CD8-positive, alpha-beta memory T cell (primary cell): ENCODE results near the gene DNAH14. TPM values are rescaled to one million over a fixed set of nuclear protein-coding genes. Genes with fewer than 3 reads are reported as not detected.
"Not testable (repeated sequence)": the region's sequence is repeated elsewhere in the genome, so short reads cannot be mapped to it uniquely, and the experiment has no call there.

Source experiments
- CTCF ChIA-PET: fragments of 350-600 bp; sonication (Branson Sonifier 250); formaldehyde crosslinking; loops from one replicate; lab custom pipeline; 2021; ENCODE audit warnings: antibody characterized with exemption; lab: Charles Lee
- POLR2A ChIA-PET: fragments of 350-600 bp; sonication (Branson Sonifier 250); formaldehyde crosslinking; loops from one replicate; lab custom pipeline; 2021; ENCODE audit warnings: antibody characterized with exemption; lab: Charles Lee
- DNase-seq, 5 donors: peaks; one replicate each; pipeline versions ENCODE4 v3.0.0 to v3.0.0-alpha.2; 2020 to 2022; ENCODE audit warnings: mixed read lengths in 1 of 5
- H3K27ac ChIP-seq: one replicate; pipeline ENCODE4 v1.7.0; 2013; ENCODE audit warnings: low read depth, mild to moderate bottlenecking, low read length, moderate library complexity
- H3K27me3 ChIP-seq: 2 replicates; pipeline ENCODE4 v1.7.0; 2013; ENCODE audit warnings: low read length, mild to moderate bottlenecking; ENCODE audit not compliant: insufficient read depth, poor library complexity, severe bottlenecking
- H3K36me3 ChIP-seq: 2 replicates; pipeline ENCODE4 v1.7.0; 2013; ENCODE audit warnings: mild to moderate bottlenecking, low read length, moderate library complexity; ENCODE audit not compliant: insufficient read depth
- H3K4me1 ChIP-seq: 2 replicates; pipeline ENCODE4 v1.7.0; 2013; ENCODE audit warnings: mild to moderate bottlenecking, low read length, moderate library complexity; ENCODE audit not compliant: insufficient read depth
- H3K4me3 ChIP-seq: 2 replicates; pipeline ENCODE4 v1.7.0; 2013; ENCODE audit warnings: mild to moderate bottlenecking, low read length
- H3K9me3 ChIP-seq: 2 replicates; pipeline ENCODE4 v1.7.0; 2013; ENCODE audit warnings: mild to moderate bottlenecking, low read length
- H3K27ac Mint-ChIP-seq, 8 donors: one replicate each; pipeline ENCODE4 v1.8.0; 2020 to 2021; ENCODE audit warnings: mixed read lengths in 8 of 8, mild to moderate bottlenecking in 6 of 8, inconsistent platforms in 3 of 8, moderate library complexity in 3 of 8
- H3K27me3 Mint-ChIP-seq, 2 donors: one replicate each; pipeline ENCODE4 v1.8.0; 2020 to 2021; ENCODE audit warnings: mixed read lengths in 2 of 2, mild to moderate bottlenecking in 1 of 2, moderate library complexity in 1 of 2
- H3K36me3 Mint-ChIP-seq, 3 donors: one replicate each; pipeline ENCODE4 v1.8.0; 2020 to 2021; ENCODE audit warnings: mixed read lengths in 3 of 3, inconsistent platforms in 1 of 3, mild to moderate bottlenecking in 1 of 3
- H3K4me1 Mint-ChIP-seq, 3 donors: one replicate each; pipeline ENCODE4 v1.8.0; 2020 to 2021; ENCODE audit warnings: mixed read lengths in 3 of 3, inconsistent platforms in 1 of 3, mild to moderate bottlenecking in 1 of 3
- H3K4me3 Mint-ChIP-seq, 7 donors: one replicate each; pipeline ENCODE4 v1.8.0; 2020 to 2021; ENCODE audit warnings: mixed read lengths in 7 of 7, mild to moderate bottlenecking in 6 of 7, moderate library complexity in 4 of 7, inconsistent platforms in 2 of 7
- H3K9me3 Mint-ChIP-seq, 5 donors: one replicate each; pipeline ENCODE4 v1.8.0; 2020 to 2022; ENCODE audit warnings: mixed read lengths in 5 of 5, mild to moderate bottlenecking in 3 of 5, moderate library complexity in 2 of 5, inconsistent platforms in 1 of 5
- polyA plus RNA-seq: library from polyadenylated mRNA; unstranded; fragments of 300-500 nt; fragmentation: Illumina TruSeq; gene quantifications from one replicate; pipeline ENCODE4 v1.2.3, GENCODE V29; 2021
- total RNA-seq, 2 experiments: library from RNA; stranded (reverse); gene quantifications; one replicate each; pipeline ENCODE4 v1.2.3, GENCODE V29; 2021

DNAH14 gene
- total and polyA plus RNA-seq, 3 experiments from 2014 or later = 0.26 TPM; not detected in 2

DNA sequence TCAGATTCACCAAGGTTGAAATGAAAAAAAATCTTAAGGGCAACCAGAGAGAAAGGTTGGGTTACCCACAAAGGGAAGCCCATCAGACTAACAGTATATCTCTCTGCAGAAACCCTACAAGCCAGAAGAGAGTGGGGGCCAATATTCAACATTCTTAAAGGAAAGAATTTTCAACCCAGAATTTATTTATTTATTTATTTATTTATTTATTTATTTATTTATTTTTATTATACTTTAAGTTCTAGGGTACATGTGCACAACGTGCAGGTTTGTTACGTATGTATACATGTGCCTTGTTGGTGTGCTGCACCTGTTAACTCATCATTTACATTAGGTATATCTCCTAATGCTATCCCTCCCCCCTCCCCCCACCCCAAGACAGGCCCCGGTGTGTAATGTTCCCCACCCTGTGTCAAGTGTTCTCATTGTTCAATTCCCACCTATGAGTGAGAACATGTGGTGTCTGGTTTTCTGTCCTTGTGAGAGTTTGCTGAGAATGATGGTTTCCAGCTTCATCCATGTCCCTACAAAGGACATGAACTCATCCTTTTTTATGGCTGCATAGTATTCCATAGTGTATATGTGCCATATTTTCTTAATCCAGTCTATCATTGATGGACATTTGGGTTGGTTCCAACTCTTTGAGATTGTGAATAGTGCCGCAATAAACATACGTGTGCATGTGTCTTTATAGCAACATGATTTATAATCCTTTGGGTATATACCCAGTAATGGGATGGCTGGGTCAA is 282.4 kb downstream of the DNAH14 start:
- CTCF ChIA-PET, H3K36me3 Mint-ChIP-seq, H3K27ac Mint-ChIP-seq, H3K27me3 ChIP-seq, H3K4me1 ChIP-seq, H3K36me3 ChIP-seq, DNase-seq, H3K4me3 ChIP-seq, H3K27ac ChIP-seq, H3K4me3 Mint-ChIP-seq, H3K4me1 Mint-ChIP-seq, H3K9me3 ChIP-seq, POLR2A ChIA-PET: not testable (repeated sequence)
- Mint-ChIP-seq H3K27me3 (peaks cover 16 to 39% of the 10 kb centered on the region in 2 donors), H3K9me3 (peaks cover 0 to 20% (median 8%) of the 10 kb centered on the region in 5 donors)

DNA sequence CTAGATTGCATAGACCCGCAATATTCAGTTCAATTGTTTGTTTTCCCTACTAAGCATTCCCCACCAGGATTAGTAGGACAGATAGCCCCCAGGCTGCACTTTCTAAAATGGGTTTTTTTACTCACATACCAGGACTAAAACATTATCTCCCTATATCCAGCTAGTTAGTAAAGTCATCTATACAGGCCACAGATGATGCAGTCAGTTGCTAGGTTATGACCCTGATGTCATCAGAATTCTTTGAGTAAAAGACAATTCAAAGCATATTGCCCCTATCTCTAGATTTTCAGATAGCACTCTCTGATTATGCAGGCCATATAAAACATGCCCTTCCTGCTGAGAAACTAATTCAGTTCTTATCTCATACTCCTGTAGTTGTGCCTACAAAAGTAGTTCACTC is 294.8 kb downstream of the DNAH14 start:
- CTCF ChIA-PET = no interaction called here
- no peaks in the 10 kb centered on the region for H3K4me1 Mint-ChIP-seq
- no peak overlapping the region for H3K27ac Mint-ChIP-seq
- Histone ChIP-seq H3K27ac (no peak overlapping the region), H3K36me3 (no peaks in the 10 kb centered on the region), H3K4me1 (no peaks in the 10 kb centered on the region), H3K27me3 (no peaks in the 10 kb centered on the region), H3K9me3 (no peaks in the 10 kb centered on the region), H3K4me3 (no peak overlapping the region)
- H3K27me3 Mint-ChIP-seq = peaks cover 3 to 12% of the 10 kb centered on the region in 2 donors
- no peak overlapping the region for H3K4me3 Mint-ChIP-seq
- POLR2A ChIA-PET = no interaction called here
- DNase-seq = no peak
- H3K9me3 Mint-ChIP-seq = no peaks in the 10 kb centered on the region
- H3K36me3 Mint-ChIP-seq = no peaks in the 10 kb centered on the region

DNA sequence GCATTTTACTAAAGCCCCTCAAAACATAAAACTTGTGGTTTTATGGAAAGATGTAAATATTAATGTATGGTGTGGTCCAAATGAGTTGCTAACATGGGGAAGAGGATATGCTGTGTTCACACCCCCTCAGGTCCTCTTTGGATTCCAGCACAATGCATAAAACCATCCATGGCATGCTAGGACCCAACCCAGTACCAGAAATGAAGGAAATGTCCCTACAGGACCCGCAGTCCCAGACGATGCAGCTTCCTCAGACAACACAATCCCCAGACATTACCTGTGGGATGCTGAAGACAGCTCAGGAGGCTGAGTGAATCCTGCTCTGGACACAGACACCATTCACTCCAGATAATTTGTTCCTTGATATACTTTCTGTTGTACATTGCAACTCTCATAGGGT is 296.2 kb downstream of the DNAH14 start:
- no peaks in the 10 kb centered on the region for H3K9me3 Mint-ChIP-seq
- Histone ChIP-seq H3K4me1 (no peaks in the 10 kb centered on the region), H3K9me3 (no peaks in the 10 kb centered on the region), H3K27ac (no peak overlapping the region), H3K27me3 (no peaks in the 10 kb centered on the region), H3K4me3 (no peak overlapping the region), H3K36me3 (no peaks in the 10 kb centered on the region)
- no peaks in the 10 kb centered on the region for H3K36me3 Mint-ChIP-seq
- no peak overlapping the region for H3K4me3 Mint-ChIP-seq
- POLR2A ChIA-PET = no interaction called here
- H3K27ac Mint-ChIP-seq = no peak overlapping the region
- CTCF ChIA-PET = no interaction called here
- H3K27me3 Mint-ChIP-seq = peaks cover 0 to 8% of the 10 kb centered on the region in 2 donors
- no peak for DNase-seq
- H3K4me1 Mint-ChIP-seq = no peaks in the 10 kb centered on the region

DNA sequence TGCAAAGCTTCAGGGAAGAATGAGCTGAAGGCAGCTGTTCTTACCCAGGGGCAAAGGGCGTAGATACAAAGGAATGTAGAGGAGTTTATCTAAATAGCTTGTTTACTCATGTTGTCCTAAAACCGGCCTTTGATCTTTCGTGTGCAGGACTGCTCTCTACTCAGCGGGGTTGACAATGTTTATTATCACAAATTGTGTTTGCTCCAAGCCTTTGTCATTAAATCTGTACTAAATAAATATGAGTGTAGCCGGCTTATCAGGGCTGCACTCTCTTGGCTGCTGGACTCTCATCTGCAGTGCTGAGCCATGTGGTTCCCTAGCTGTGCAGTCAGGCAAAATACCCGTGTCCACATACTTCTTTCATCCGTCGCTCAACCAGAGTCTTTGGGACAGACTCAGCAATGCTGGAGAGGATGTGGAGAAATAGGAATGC is 299.4 kb downstream of the DNAH14 start:
- H3K9me3 Mint-ChIP-seq = no peaks in the 10 kb centered on the region
- CTCF ChIA-PET = no interaction called here
- H3K27me3 ChIP-seq = no peaks in the 10 kb centered on the region
- peaks cover 1 to 4% of the 10 kb centered on the region in 2 donors for H3K27me3 Mint-ChIP-seq
- no peak overlapping the region for H3K27ac Mint-ChIP-seq
- DNase-seq = no peak
- no peaks in the 10 kb centered on the region for H3K36me3 Mint-ChIP-seq
- H3K27ac ChIP-seq = no peak overlapping the region
- no peak overlapping the region for H3K4me3 ChIP-seq
- H3K4me3 Mint-ChIP-seq = no peak overlapping the region
- no peaks in the 10 kb centered on the region for H3K4me1 ChIP-seq
- H3K36me3 ChIP-seq = no peaks in the 10 kb centered on the region
- H3K4me1 Mint-ChIP-seq = no peaks in the 10 kb centered on the region
- H3K9me3 ChIP-seq = no peaks in the 10 kb centered on the region
- POLR2A ChIA-PET = no interaction called here

DNA sequence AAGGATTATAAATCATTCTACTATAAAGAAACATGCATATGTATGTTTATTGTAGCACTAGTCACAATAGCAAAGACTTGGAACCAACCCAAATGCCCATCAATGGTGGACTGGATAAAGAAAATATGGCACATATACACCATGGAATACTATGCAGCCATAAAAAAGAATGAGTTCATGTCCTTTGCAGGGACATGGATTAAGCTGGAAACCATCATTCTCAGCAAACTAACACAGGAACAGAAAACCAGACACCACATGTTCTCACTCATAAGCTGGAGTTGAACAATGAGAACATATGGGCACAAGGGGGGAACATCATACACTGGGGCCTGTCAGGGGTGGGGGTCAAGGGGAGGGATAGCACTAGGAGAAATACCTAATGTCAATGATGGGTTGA is 300.0 kb downstream of the DNAH14 start:
- CTCF ChIA-PET, H3K27me3 Mint-ChIP-seq, H3K36me3 ChIP-seq, H3K4me3 ChIP-seq, H3K9me3 Mint-ChIP-seq, DNase-seq, H3K4me3 Mint-ChIP-seq, POLR2A ChIA-PET, H3K27ac ChIP-seq, H3K36me3 Mint-ChIP-seq, H3K9me3 ChIP-seq, H3K27ac Mint-ChIP-seq, H3K27me3 ChIP-seq, H3K4me1 ChIP-seq, H3K4me1 Mint-ChIP-seq: not testable (repeated sequence)

DNA sequence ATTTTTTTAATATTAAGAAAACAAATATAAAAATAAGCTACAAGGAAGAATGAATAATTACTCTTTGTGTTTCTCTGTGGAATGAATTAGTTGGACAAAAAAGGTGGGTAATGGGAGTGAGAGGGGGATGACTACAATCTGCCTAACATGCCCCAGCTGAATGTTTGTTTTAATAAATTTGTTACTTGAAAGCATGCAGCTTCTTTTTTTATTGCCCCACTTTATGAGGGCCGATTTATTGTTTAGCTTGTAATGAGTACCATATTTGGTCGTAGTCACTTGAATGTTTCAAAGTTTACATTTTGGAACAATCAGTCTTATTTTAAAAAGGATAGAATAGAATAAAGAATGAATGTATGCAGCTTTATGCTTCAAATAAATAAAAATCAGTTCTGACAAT is 301.0 kb downstream of the DNAH14 start:
- H3K27me3 Mint-ChIP-seq = peaks cover 3 to 4% of the 10 kb centered on the region in 2 donors
- no peak overlapping the region for H3K27ac ChIP-seq
- no peaks in the 10 kb centered on the region for H3K4me1 Mint-ChIP-seq
- ChIA-PET POLR2A (no interaction called here), CTCF (no interaction called here)
- no peak overlapping the region for H3K27ac Mint-ChIP-seq
- no peaks in the 10 kb centered on the region for H3K9me3 ChIP-seq
- DNase-seq = no peak
- no peak overlapping the region for H3K4me3 Mint-ChIP-seq
- H3K27me3 ChIP-seq = no peaks in the 10 kb centered on the region
- H3K9me3 Mint-ChIP-seq = peaks cover 0 to 4% (median 0%) of the 10 kb centered on the region in 5 donors
- no peak overlapping the region for H3K4me3 ChIP-seq
- H3K36me3 Mint-ChIP-seq = no peaks in the 10 kb centered on the region
- no peaks in the 10 kb centered on the region for H3K36me3 ChIP-seq
- H3K4me1 ChIP-seq = no peaks in the 10 kb centered on the region

DNA sequence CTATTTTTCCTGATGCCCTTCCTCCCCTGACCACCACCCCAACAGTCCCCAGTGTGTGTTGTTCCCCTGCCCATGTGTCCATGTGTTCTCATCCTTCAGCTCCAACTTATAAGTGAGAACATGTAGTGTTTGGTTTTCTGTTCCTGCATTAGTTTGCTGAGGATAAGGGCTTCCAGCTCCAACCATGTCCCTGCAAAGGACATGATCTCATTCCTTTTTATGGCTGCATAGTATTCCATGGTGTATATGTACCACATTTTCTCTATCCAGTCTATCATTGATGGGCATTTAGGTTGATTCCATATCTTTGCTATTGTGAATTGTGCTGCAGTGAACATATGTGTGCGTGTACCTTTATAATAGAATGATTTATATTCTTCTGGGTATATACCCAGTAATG is 303.5 kb downstream of the DNAH14 start:
- H3K36me3 Mint-ChIP-seq, H3K9me3 Mint-ChIP-seq, H3K4me1 ChIP-seq, H3K4me3 Mint-ChIP-seq, POLR2A ChIA-PET, H3K27ac Mint-ChIP-seq, CTCF ChIA-PET, H3K27ac ChIP-seq, H3K9me3 ChIP-seq, DNase-seq, H3K27me3 ChIP-seq, H3K4me1 Mint-ChIP-seq, H3K4me3 ChIP-seq, H3K36me3 ChIP-seq: not testable (repeated sequence)
- peaks cover 3 to 13% of the 10 kb centered on the region in 2 donors for H3K27me3 Mint-ChIP-seq

DNA sequence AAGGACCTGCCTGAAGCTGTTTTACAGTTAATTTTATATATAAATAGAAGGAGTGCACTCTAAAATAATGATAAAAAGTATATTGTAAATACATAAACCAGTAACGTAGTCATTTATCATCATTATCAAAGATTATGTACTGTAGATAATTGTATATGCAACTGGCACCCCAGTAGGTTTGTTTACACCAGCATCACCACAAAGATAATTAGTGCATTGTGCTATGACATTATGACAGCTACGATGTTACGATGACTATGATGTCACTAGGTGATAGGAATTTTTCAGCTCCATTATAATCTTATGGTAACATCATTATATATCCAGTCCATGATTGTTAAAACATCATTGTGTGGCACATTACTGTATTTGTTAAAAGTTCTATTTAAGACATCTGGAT is 313.1 kb downstream of the DNAH14 start:
- Mint-ChIP-seq H3K36me3 (peaks cover 0 to 5% (median 0%) of the 10 kb centered on the region in 3 donors), H3K4me3 (no peak overlapping the region), H3K27ac (no peak overlapping the region), H3K4me1 (no peaks in the 10 kb centered on the region), H3K27me3 (peaks cover 16 to 67% of the 10 kb centered on the region in 2 donors), H3K9me3 (peaks cover 8 to 21% (median 11%) of the 10 kb centered on the region in 5 donors)
- no peak overlapping the region for H3K4me3 ChIP-seq
- H3K27ac ChIP-seq = no peak overlapping the region
- H3K9me3 ChIP-seq = no peaks in the 10 kb centered on the region
- H3K36me3 ChIP-seq = no peaks in the 10 kb centered on the region
- POLR2A ChIA-PET = no interaction called here
- CTCF ChIA-PET = no interaction called here
- DNase-seq = no peak
- no peaks in the 10 kb centered on the region for H3K27me3 ChIP-seq
- H3K4me1 ChIP-seq = no peaks in the 10 kb centered on the region
